Nephron progenitor cell (in vitro differentiated cells): ENCODE data around the gene MTO1.

Source experiments
- DNase-seq: peaks from one replicate; pipeline ENCODE4 v3.0.0; 2021
- H3K27ac Mint-ChIP-seq: 2 replicates; pipeline ENCODE4 v1.8.0; 2021; ENCODE audit warnings: mild to moderate bottlenecking, moderate library complexity, mixed read lengths
- H3K27me3 Mint-ChIP-seq: 2 replicates; pipeline ENCODE4 v1.8.0; 2021; ENCODE audit warnings: mild to moderate bottlenecking, low read depth, mixed read lengths; ENCODE audit not compliant: poor library complexity
- H3K36me3 Mint-ChIP-seq: 2 replicates; pipeline ENCODE4 v1.8.0; 2021; ENCODE audit warnings: low read depth, mixed read lengths
- H3K4me1 Mint-ChIP-seq: 2 replicates; pipeline ENCODE4 v1.8.0; 2021; ENCODE audit warnings: mixed read lengths
- H3K4me3 Mint-ChIP-seq: 2 replicates; pipeline ENCODE4 v1.8.0; 2021; ENCODE audit warnings: mild to moderate bottlenecking, moderate library complexity, mixed read lengths
- H3K9me3 Mint-ChIP-seq: 2 replicates; pipeline ENCODE4 v1.8.0; 2021; ENCODE audit warnings: mild to moderate bottlenecking, moderate library complexity, mixed read lengths
- TF ChIP-seq, protein P1 (sequence below): fragments of 200-600 bp; sonication (generic); IDR thresholded peaks from 2 replicates; pipeline ENCODE4 v1.5.0; 2021; ENCODE audit warnings: antibody characterized with exemption

MTO1 gene

DNA sequence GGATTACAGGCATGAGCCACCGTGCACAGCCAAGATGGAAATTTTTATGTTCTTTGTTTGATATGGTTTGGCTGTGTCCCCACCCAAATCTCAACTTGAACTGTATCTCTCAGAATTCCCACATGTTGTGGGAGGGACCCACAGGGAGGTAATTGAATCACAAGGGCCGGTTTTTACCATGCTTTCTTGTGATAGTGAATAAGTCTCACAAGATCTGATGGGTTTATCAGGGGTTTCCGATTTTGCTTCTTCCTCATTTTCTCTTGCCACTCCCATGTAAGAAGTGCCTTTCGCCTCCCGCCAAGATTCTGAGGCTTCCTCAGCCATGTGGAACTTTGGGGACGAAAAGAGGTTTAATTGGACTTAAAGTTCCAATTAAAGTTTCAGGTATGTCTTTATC is 44.7 kb downstream of the MTO1 start:
- Mint-ChIP-seq H3K4me1 (no peaks in the 10 kb centered on the region), H3K36me3 (peaks cover 16% of the 10 kb centered on the region), H3K27me3 (no peaks in the 10 kb centered on the region), H3K9me3 (no peaks in the 10 kb centered on the region), H3K4me3 (no peak overlapping the region), H3K27ac (no peak overlapping the region)
- TF ChIP-seq, protein P1, sequence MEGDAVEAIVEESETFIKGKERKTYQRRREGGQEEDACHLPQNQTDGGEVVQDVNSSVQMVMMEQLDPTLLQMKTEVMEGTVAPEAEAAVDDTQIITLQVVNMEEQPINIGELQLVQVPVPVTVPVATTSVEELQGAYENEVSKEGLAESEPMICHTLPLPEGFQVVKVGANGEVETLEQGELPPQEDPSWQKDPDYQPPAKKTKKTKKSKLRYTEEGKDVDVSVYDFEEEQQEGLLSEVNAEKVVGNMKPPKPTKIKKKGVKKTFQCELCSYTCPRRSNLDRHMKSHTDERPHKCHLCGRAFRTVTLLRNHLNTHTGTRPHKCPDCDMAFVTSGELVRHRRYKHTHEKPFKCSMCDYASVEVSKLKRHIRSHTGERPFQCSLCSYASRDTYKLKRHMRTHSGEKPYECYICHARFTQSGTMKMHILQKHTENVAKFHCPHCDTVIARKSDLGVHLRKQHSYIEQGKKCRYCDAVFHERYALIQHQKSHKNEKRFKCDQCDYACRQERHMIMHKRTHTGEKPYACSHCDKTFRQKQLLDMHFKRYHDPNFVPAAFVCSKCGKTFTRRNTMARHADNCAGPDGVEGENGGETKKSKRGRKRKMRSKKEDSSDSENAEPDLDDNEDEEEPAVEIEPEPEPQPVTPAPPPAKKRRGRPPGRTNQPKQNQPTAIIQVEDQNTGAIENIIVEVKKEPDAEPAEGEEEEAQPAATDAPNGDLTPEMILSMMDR, result no peak
- no peak for DNase-seq

DNA sequence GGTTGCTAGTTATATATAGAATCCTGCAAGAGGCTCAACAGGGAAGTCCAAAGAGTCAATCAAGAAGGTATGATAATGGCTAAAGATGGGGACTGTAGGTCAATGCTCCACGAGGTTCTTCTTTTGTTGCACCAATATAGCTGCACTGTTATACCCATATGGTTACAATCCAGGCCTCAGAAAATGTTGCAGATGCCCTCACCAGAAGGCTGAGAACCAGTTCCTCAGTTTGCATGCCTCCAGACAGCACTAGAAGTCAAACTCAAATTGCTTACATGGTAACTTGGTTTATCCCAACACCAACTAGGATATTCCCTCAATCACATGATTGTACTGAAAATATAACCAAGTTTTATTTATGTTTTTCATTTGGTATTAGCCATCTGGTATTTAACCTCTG is 47.2 kb downstream of the MTO1 start:
- no peaks in the 10 kb centered on the region for H3K9me3 Mint-ChIP-seq
- peaks cover 15% of the 10 kb centered on the region for H3K36me3 Mint-ChIP-seq
- no peaks in the 10 kb centered on the region for H3K27me3 Mint-ChIP-seq
- H3K4me1 Mint-ChIP-seq, result no peaks in the 10 kb centered on the region
- DNase-seq, result no peak
- TF ChIP-seq, protein P1, result no peak
- H3K4me3 Mint-ChIP-seq, result no peak overlapping the region
- no peak overlapping the region for H3K27ac Mint-ChIP-seq

DNA sequence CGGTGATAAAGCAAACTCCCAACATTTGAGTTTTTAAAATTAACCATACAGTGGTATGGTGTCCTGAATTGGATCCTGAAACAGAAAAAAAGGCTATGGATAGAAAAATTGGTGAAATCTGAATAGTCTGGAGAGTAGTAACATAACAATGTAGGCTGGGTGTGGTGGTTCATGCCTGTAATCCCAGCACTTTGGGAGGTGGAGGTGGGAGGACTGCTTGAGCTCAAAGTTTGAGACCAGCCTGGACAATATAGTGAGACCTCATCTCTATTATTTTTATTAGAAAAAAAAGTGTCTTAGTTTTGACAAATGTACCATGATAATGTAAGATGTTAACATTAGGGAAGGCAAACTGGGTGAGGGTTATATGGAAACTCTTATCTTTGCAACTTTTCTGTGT is 48.3 kb downstream of the MTO1 start:
- no peak for DNase-seq
- Mint-ChIP-seq H3K27me3 (peaks cover 2% of the 10 kb centered on the region), H3K4me1 (no peaks in the 10 kb centered on the region), H3K4me3 (no peak overlapping the region), H3K36me3 (peaks cover 12% of the 10 kb centered on the region), H3K9me3 (no peaks in the 10 kb centered on the region), H3K27ac (no peak overlapping the region)
- TF ChIP-seq, protein P1, result no peak

DNA sequence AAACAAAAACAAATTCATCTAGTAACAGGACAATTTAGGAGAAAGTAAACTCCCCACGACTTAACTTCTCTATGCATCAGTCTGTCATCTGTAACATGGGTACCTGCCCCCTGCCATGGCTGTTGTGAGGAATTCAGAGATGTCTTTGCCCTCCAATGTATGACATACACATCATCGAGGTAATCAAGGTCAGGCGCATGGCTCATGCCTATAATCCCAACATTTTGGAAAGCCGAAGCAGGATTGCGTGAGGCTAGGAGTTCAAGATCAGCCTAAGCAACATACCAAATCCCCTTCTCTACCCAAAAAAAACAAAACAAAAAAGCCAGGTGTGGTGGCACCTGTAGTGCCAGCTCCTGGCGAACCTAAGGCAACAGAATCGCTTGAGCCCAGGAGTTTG is 50.3 kb downstream of the MTO1 start:
- Mint-ChIP-seq H3K27ac (no peak overlapping the region), H3K27me3 (peaks cover 2% of the 10 kb centered on the region), H3K4me3 (no peak overlapping the region), H3K4me1 (peaks cover 5% of the 10 kb centered on the region), H3K36me3 (peaks cover 27% of the 10 kb centered on the region), H3K9me3 (no peaks in the 10 kb centered on the region)
- DNase-seq, result no peak
- TF ChIP-seq, protein P1, result no peak

DNA sequence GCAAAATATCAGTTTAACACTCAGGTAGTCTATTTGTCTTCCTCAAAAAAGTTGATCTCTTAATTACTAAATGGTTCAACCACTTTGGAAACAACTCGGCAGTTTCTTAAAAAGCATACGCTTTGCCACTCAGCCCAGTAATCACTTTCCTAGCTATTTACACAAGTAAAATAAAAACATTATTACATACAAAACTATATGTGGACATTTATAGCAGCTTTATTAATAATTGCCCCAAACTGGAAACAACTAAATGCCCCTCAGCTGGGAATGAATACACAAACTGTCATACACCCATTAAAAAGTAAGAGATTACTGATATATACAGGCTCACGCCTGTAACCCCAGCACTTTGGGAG is 51.9 kb downstream of the MTO1 start:
- no peak for DNase-seq
- peak overlapping the region; percentile 41 for H3K27ac Mint-ChIP-seq
- TF ChIP-seq, protein P1, result no peak
- H3K4me3 Mint-ChIP-seq, result no peak overlapping the region
- H3K27me3 Mint-ChIP-seq, result peaks cover 2% of the 10 kb centered on the region
- H3K4me1 Mint-ChIP-seq, result peaks cover 18% of the 10 kb centered on the region
- H3K9me3 Mint-ChIP-seq, result no peaks in the 10 kb centered on the region
- H3K36me3 Mint-ChIP-seq, result peaks cover 39% of the 10 kb centered on the region

DNA sequence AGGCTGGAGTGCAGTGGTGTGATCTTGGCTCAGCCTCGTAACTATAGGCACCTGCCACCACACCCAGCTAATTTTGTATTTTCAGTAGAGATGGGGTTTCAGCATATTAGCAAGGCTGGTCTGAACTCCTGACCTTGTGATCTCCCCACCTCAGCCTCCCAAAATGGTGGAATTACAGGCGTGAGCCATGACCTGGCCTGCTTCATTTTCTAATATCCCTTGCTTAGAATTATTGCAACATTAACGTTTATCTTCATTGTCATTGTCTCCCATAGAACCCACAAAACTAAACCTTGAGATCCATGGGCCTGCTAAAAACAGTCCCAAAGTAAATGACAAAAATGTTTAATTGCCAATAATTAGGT is 53.2 kb downstream of the MTO1 start:
- no peaks in the 10 kb centered on the region for H3K9me3 Mint-ChIP-seq
- peaks cover 51% of the 10 kb centered on the region for H3K36me3 Mint-ChIP-seq
- no peak for DNase-seq
- H3K27ac Mint-ChIP-seq, result peak overlapping the region; percentile 39
- TF ChIP-seq, protein P1, result no peak
- H3K27me3 Mint-ChIP-seq, result peaks cover 2% of the 10 kb centered on the region
- H3K4me1 Mint-ChIP-seq, result peaks cover 31% of the 10 kb centered on the region
- H3K4me3 Mint-ChIP-seq, result no peak overlapping the region
